Prostate gland (tissue), 2 donors: ENCODE measurements around the gene LARGE1.

Source experiments
- POLR2AphosphoS5 ChIP-seq: sonication (generic); formaldehyde crosslinking; IDR thresholded peaks from one replicate; pipeline ENCODE4 v1.6.1; 2017; ENCODE audit warnings: antibody characterized with exemption
- TF ChIP-seq, protein P1 (sequence below), 4 experiments: fragments of 200-600 bp in 2 of 4; fragments of 450-650 bp in 2 of 4; sonication (generic) in 2 of 4; IDR thresholded peaks; 1 replicate in 3 of 4; 2 replicates in 1 of 4; pipeline ENCODE4 v1.5.1; 2016 to 2019; ENCODE audit warnings: antibody characterized with exemption in 4 of 4, mild to moderate bottlenecking in 2 of 4, moderate library complexity in 2 of 4

DNA sequence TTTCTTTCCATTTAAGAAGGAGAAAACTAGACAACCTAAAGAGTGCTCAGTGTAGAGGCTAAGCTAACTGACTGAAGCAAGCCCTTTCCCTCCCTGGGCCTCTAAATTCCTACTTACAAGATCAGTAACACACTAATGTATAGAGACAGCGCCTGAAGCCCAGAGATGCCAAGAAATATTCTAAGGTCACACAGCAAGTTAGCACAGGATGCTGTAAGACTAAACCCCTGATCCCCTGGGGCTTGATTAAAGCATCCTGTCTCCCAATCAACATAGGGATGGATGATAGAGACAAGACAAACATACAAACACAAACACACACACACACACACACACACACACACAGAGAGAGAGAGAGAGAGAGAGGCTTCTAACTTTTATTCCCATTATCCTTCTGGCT lies 5.6 kb downstream of the LARGE1 start:
- TF ChIP-seq POLR2AphosphoS5, result no peak
- TF ChIP-seq, protein P1, sequence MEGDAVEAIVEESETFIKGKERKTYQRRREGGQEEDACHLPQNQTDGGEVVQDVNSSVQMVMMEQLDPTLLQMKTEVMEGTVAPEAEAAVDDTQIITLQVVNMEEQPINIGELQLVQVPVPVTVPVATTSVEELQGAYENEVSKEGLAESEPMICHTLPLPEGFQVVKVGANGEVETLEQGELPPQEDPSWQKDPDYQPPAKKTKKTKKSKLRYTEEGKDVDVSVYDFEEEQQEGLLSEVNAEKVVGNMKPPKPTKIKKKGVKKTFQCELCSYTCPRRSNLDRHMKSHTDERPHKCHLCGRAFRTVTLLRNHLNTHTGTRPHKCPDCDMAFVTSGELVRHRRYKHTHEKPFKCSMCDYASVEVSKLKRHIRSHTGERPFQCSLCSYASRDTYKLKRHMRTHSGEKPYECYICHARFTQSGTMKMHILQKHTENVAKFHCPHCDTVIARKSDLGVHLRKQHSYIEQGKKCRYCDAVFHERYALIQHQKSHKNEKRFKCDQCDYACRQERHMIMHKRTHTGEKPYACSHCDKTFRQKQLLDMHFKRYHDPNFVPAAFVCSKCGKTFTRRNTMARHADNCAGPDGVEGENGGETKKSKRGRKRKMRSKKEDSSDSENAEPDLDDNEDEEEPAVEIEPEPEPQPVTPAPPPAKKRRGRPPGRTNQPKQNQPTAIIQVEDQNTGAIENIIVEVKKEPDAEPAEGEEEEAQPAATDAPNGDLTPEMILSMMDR (IDR thresholded peaks at IDR 0.05), result no peak
